Measurements from ENCODE around the gene ADCY2. TPM values are rescaled to one million over a fixed set of nuclear protein-coding genes. Genes with fewer than 3 reads are reported as not detected.
A peak's percentile ranks its signal among the peaks of the same experiment; 100 is the strongest.

Gene ADCY2
- polyA plus RNA-seq, 1 experiment = not detected

GRCh38 chr5:7869474-7870136 is 473.7 kb downstream of the ADCY2 start:
- POLR2A ChIA-PET = interaction anchor here (1.0 kb wide), 2 partner anchors 17 to 19 kb away, joined by 3 to 5 read pairs; partner anchors contain the start of gene CFAP90

GRCh38 chr5:7871653-7872052 is 475.7 kb downstream of the ADCY2 start:
- Histone ChIP-seq H3K4me3 (ENCODE audit: low read depth, low read length) (no peak overlapping the region), H3K27me3 (ENCODE audit: control insufficient read depth, insufficient read depth, low read length) (no peaks in the 10 kb centered on the region), H3K27ac (ENCODE audit: low read depth, low read length) (no peak overlapping the region), H3K9me3 (ENCODE audit: control insufficient read depth, insufficient read depth, low read length) (peaks cover 3% of the 10 kb centered on the region; the same call in 1 of the 2 replicates)
- DNase-seq (ENCODE audit: low read depth, low spot score) = no peak
- ChIA-PET POLR2A (no interaction called here), CTCF (interaction anchor here (12.9 kb wide), 1 partner anchor 15 kb away, joined by 102 read pairs; no protein-coding TSS in a partner anchor)
- TF ChIP-seq CTCF (IDR thresholded peaks at IDR 0.05; ENCODE audit: low read depth, low read length) = no peak

More at GRCh38 chr5:7869474-7870136, 473.7 kb downstream of the ADCY2 start:
- Histone ChIP-seq H3K27me3 (ENCODE audit: control insufficient read depth, insufficient read depth, low read length) (no peaks in the 10 kb centered on the region), H3K9me3 (ENCODE audit: control insufficient read depth, insufficient read depth, low read length) (peaks cover 3% of the 10 kb centered on the region; the same call in 1 of the 2 replicates), H3K4me3 (ENCODE audit: low read depth, low read length) (peak overlapping the region; percentile 85), H3K27ac (ENCODE audit: low read depth, low read length) (no peak overlapping the region)
- DNase-seq (ENCODE audit: low read depth, low spot score) = no peak
- no peak for TF ChIP-seq CTCF (IDR thresholded peaks at IDR 0.05; ENCODE audit: low read depth, low read length)
- CTCF ChIA-PET = interaction anchor here (1.0 to 12.9 kb wide), 4 partner anchors 9 to 53 kb away, joined by 3 to 102 read pairs (median 3); partner anchors contain the start of gene CFAP90

- ChIA-PET CTCF (interaction anchor here (12.9 kb wide), 1 partner anchor 14 kb away, joined by 102 read pairs; no protein-coding TSS in a partner anchor), POLR2A (no interaction called here)
- no peak for DNase-seq (ENCODE audit: low read depth, low spot score)
Measured at GRCh38 chr5:7872517-7873130, 476.7 kb downstream of the ADCY2 start.

GRCh38 chr5:7873216-7873615 is 477.3 kb downstream of the ADCY2 start:
- no peaks in the 10 kb centered on the region for H3K27me3 ChIP-seq (ENCODE audit: control insufficient read depth, insufficient read depth, low read length)
- ChIA-PET CTCF (interaction anchor here (12.9 kb wide), 1 partner anchor 14 kb away, joined by 102 read pairs; no protein-coding TSS in a partner anchor), POLR2A (no interaction called here)
- no peak overlapping the region for H3K27ac ChIP-seq (ENCODE audit: low read depth, low read length)
- no peak overlapping the region for H3K4me3 ChIP-seq (ENCODE audit: low read depth, low read length)
- peaks cover 3% of the 10 kb centered on the region; the same call in 1 of the 2 replicates for H3K9me3 ChIP-seq (ENCODE audit: control insufficient read depth, insufficient read depth, low read length)
- no peak for TF ChIP-seq CTCF (IDR thresholded peaks at IDR 0.05; ENCODE audit: low read depth, low read length)
- no peak for DNase-seq (ENCODE audit: low read depth, low spot score)

More at GRCh38 chr5:7872517-7873130, 476.7 kb downstream of the ADCY2 start:
- Histone ChIP-seq H3K27me3 (ENCODE audit: control insufficient read depth, insufficient read depth, low read length) (no peaks in the 10 kb centered on the region), H3K4me3 (ENCODE audit: low read depth, low read length) (no peak overlapping the region), H3K9me3 (ENCODE audit: control insufficient read depth, insufficient read depth, low read length) (peaks cover 3% of the 10 kb centered on the region; the same call in 1 of the 2 replicates), H3K27ac (ENCODE audit: low read depth, low read length) (no peak overlapping the region)
- TF ChIP-seq CTCF (IDR thresholded peaks at IDR 0.05; ENCODE audit: low read depth, low read length) = no peak

GRCh38 chr5:7874639-7875038 is 478.7 kb downstream of the ADCY2 start:
- DNase-seq (ENCODE audit: low read depth, low spot score) = no peak
- ChIA-PET CTCF (interaction anchor here (0.6 to 12.9 kb wide), 3 partner anchors 12 to 467 kb away, joined by 3 to 102 read pairs (median 3); no protein-coding TSS in a partner anchor), POLR2A (no interaction called here)
- H3K4me3 ChIP-seq (ENCODE audit: low read depth, low read length) = no peak overlapping the region
- H3K27ac ChIP-seq (ENCODE audit: low read depth, low read length) = no peak overlapping the region
- no peaks in the 10 kb centered on the region for H3K9me3 ChIP-seq (ENCODE audit: control insufficient read depth, insufficient read depth, low read length)
- H3K27me3 ChIP-seq (ENCODE audit: control insufficient read depth, insufficient read depth, low read length) = no peaks in the 10 kb centered on the region
- TF ChIP-seq CTCF (IDR thresholded peaks at IDR 0.05; ENCODE audit: low read depth, low read length) = no peak
